Measurements from ENCODE around the gene NFATC2. TPM values are rescaled to one million over a fixed set of nuclear protein-coding genes. Genes with fewer than 3 reads are reported as not detected.

The NFATC2 gene
- total RNA-seq, 1 experiment from 2014 or later, result 0.61 TPM

- Histone ChIP-seq H3K27ac (ENCODE audit: insufficient read length, low read depth, low read length) (no peak overlapping the region), H3K4me2 (ENCODE audit: insufficient read depth, insufficient read length, low read length) (no peak overlapping the region), H3K9ac (ENCODE audit: extremely low read depth, insufficient read length, low read length) (no peak overlapping the region), H2AFZ (ENCODE audit: low read length) (no peak overlapping the region), H2BK15ac (ENCODE audit: low read depth, low read length) (no peak overlapping the region), H3K23ac (ENCODE audit: insufficient read length, low read depth, low read length) (no peak overlapping the region), H2AK5ac (ENCODE audit: insufficient read length, low read length) (no peak overlapping the region), H3K9me3 (ENCODE audit: control insufficient read depth, low read depth, low read length) (no peaks in the 10 kb centered on the region), H4K5ac (ENCODE audit: insufficient read length, low read depth, low read length) (no peak overlapping the region), H2BK120ac (ENCODE audit: low read depth, low read length, poor library complexity, severe bottlenecking) (no peak overlapping the region), H3K27me3 (ENCODE audit: insufficient read depth, low read length) (no peaks in the 10 kb centered on the region), H3K14ac (ENCODE audit: insufficient read depth, low read length) (no peak overlapping the region), H4K91ac (ENCODE audit: insufficient read length, low read depth, low read length) (no peak overlapping the region), H2BK20ac (ENCODE audit: low read depth, low read length, poor library complexity, severe bottlenecking) (no peak overlapping the region), H2BK5ac (ENCODE audit: insufficient read length, low read length) (no peak overlapping the region), H3K4ac (ENCODE audit: low read depth, low read length) (no peak overlapping the region), H2BK12ac (ENCODE audit: insufficient read length, low read depth, low read length) (no peak overlapping the region), H3K56ac (ENCODE audit: insufficient read length, low read depth, low read length) (no peak overlapping the region), H3K79me2 (ENCODE audit: insufficient read depth, low read length) (no peaks in the 10 kb centered on the region), H3K23me2 (ENCODE audit: insufficient read length, low read depth, low read length, poor library complexity, severe bottlenecking) (no peaks in the 10 kb centered on the region), H4K8ac (replicated peaks; ENCODE audit: insufficient read length, low read depth, low read length) (no peak overlapping the region), H3T11ph (ENCODE audit: low read length) (no peak overlapping the region), H3K79me1 (ENCODE audit: insufficient read depth, low read depth, low read length, poor library complexity, severe bottlenecking) (no peaks in the 10 kb centered on the region), H3K18ac (ENCODE audit: insufficient read length, low read depth, low read length) (no peak overlapping the region), H4K20me1 (ENCODE audit: control insufficient read depth, insufficient read depth, insufficient read length) (no peaks in the 10 kb centered on the region), H3K4me1 (ENCODE audit: insufficient read depth, low read length) (no peaks in the 10 kb centered on the region)
- Mint-ChIP-seq H3K36me3 (ENCODE audit: insufficient read depth in 1 of 3, low read depth in 3 of 3) (no peaks in the 10 kb centered on the region), H3K4me3 (no peak overlapping the region), H3K9me3 (no peaks in the 10 kb centered on the region; a peak in 1 of 5 replicates), H3K27ac (no peak overlapping the region), H3K4me1 (peaks cover 0 to 2% of the 10 kb centered on the region in 2 experiments; a peak in 1 of 4 replicates), H3K27me3 (ENCODE audit: low read depth) (no peaks in the 10 kb centered on the region; the same call in 1 of the 2 replicates)
- WGBS (ENCODE audit: extremely low coverage, insufficient read length, low lambda C conversion rate), result no CpG with 5 or more reads among the region's 3 CpGs
- no peak for DNase-seq
- no peak for TF ChIP-seq CTCF (conservative IDR thresholded peaks at IDR 0.05)
Observed at GRCh38 chr20:51337126-51337805, 205.3 kb downstream of the NFATC2 start.

Small RNAs within 50 kb of the gene (microRNA-seq; reads per million reads assigned to microRNA genes)
- not detected for gene MIR3194 (ENCODE audit: borderline microRNAs expressed)

Other genes with a start within 250 kb of the NFATC2 start
- 11.5 and 12.1 TPM in 2 replicates for gene ATP9A, start 225.7 kb upstream of the NFATC2 start, total RNA-seq (2021)